ENCODE measurements around the gene WDFY2.
"Not testable (repeated sequence)": the region's sequence is repeated elsewhere in the genome, so short reads cannot be mapped to it uniquely, and the experiment has no call there.

WDFY2 gene

GRCh38 chr13:51632591-51633362 is 48.5 kb downstream of the WDFY2 start:
- DNase-seq (ENCODE audit: low read depth, low spot score) = no peak

DNA sequence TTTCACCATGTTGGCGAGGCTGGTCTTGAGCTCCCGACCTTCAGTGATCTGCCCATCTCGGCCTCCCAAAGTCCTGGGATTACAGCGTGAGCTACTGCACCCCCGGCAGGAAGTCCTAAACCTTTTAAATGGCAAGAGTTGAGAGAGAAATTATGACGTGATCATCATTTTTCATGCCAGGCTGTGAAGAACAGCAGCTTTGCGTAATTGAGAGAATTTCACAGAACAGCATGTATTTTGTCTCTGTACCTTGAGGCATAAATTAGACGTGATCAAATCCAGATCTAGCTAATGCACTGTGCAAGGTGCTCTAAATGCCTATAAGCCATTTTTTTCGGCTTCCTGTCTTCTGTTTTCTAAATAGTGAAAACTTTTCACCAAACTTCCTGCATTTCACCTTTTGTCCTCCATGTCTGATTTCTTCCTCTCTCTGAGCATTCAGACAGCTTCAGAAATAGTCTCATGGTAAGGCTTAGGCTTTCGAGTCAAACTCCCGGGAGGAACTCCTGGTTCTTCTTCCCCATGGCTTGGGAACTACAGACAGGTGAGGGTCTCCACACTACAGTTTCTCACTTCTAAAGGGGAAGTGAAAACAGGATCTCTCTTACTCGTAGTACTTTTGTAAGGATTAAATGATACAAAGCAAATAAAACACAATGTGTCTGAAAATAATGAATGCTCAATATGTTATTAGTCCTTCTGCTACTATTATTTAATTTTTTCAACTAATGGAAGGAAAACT is 51.0 kb downstream of the WDFY2 start:
- no peak for DNase-seq (ENCODE audit: low read depth, low spot score)

DNA sequence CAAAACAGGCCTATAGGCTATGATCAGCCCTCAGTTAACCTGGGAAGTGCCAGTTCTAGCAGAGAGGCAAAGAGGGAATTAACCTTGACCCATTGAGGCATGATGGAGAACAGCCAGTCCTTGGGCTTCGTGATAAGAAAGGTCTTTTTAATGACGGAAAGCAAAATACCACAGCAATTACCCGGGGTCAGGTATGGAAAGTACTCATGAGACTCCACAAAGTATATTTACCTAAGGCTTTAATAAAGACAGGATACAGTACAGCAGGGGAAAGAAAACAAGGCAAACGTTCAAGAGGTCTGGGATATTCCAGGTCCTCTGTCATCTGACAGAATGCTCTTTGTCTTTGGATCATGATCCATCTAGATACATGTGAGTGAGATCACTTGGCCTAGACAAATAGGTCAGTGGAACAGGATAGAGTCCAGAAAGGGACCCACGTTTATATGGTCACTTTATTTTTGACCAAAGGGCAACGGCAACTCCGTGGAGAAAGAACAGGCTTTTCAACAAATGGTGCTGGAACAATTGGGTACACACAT is 52.2 kb downstream of the WDFY2 start:
- DNase-seq (ENCODE audit: low read depth, low spot score) = no peak

- DNase-seq (ENCODE audit: low read depth, low spot score) = no peak
These were observed 53.6 kb downstream of the WDFY2 start for GRCh38 chr13:51637852-51638215.

DNA sequence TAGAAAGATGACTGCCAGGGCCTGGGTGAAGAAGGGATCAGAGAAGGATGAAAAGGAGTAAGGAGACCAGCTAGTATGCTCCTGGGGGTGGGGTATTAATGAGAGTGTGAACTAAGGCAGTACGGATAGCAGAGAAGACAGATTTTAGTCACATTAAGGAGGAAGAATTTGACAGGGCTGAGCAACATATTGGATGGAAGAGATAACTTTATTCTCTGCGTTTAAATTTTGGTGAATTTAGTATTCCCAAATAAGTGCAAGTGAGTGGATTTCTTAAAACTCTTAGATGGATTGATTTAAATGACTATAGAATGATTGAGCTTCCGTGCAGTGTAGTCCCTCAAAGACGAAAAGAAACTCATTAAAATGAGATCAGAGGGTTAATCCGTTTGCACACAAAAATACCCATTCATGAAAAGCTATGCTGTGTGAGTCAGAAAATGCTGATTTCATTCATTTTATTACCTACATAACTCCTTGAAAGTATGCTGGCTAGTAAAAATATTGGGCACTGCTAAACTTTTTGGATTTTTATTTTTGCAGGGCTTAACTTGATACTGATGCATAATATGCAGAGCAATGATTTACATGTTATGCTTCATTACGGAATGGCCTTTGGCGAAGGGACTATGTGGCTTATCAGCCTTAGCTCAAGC is 54.1 kb downstream of the WDFY2 start:
- no peak for DNase-seq (ENCODE audit: low read depth, low spot score)

DNA sequence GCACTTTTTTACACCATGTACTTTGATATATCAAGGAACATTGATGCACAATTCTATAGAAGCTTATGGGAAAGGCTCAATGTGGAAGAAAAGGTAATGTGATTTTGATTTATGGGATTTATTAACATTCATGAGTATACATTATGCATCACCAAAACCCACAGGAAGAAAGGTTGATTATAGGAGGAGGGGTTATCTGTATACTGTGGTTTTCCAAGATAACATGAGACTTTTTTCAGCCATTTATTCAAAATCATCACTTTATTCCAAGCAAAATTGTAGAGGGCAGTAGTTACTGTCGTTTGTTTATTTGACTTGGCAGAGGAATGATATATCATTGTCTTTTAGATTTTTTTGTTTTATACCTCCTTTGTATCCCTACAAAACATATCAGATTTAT is 54.9 kb downstream of the WDFY2 start:
- no peak for DNase-seq (ENCODE audit: low read depth, low spot score)

- DNase-seq (ENCODE audit: low read depth, low spot score) = not testable (repeated sequence)
These were observed 56.4 kb downstream of the WDFY2 start for GRCh38 chr13:51640696-51641095.

GRCh38 chr13:51643105-51643881 is 59.0 kb downstream of the WDFY2 start:
- DNase-seq (ENCODE audit: low read depth, low spot score) = no peak

DNA sequence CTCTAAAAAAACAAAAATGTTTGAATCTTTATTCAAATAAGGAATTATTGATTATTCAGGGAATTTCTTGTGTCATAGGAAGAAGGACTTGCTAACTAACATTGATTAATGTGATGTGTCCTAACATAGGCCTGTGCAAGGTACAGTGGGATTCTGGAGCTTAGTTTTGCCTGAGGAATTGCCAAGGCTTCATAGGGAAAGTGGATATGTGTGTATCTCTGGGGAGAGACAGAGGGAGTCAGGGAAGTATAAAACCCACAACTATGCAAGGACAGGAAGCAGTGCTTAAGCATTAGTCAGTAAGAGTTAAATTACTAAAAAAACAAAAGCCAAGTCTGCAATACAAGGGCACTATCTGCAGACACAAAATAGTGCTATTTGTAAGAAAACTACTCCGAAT is 59.6 kb downstream of the WDFY2 start:
- DNase-seq (ENCODE audit: low read depth, low spot score) = peak; percentile 66

DNA sequence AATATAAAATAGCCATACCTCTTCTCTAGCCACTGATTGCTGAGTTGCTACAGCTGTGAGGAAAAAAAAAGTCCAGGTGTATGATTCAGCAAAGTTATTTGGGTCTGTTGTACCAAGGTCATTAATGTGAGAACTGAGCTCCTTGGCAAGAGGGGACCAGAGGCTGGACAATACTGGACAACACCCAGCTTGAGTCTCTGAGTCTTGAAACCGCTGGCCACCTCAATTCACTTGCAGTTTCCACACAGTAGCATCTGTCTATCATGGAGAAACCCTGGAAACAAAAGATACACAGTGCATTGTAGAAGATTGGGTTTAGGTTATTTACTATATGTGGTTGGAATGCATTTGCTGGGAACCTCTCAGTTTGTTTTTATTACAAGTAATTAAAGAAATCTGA is 60.4 kb downstream of the WDFY2 start:
- DNase-seq (ENCODE audit: low read depth, low spot score) = no peak

- DNase-seq (ENCODE audit: low read depth, low spot score) = no peak
These were observed 60.9 kb downstream of the WDFY2 start for GRCh38 chr13:51645154-51645650.

- DNase-seq (ENCODE audit: low read depth, low spot score) = no peak
These were observed 61.8 kb downstream of the WDFY2 start for GRCh38 chr13:51645761-51646670.

GRCh38 chr13:51647067-51647466 is 62.8 kb downstream of the WDFY2 start:
- DNase-seq (ENCODE audit: low read depth, low spot score) = no peak

- not testable (repeated sequence) for DNase-seq (ENCODE audit: low read depth, low spot score)
These were observed 67.9 kb downstream of the WDFY2 start for GRCh38 chr13:51652193-51652592.

DNA sequence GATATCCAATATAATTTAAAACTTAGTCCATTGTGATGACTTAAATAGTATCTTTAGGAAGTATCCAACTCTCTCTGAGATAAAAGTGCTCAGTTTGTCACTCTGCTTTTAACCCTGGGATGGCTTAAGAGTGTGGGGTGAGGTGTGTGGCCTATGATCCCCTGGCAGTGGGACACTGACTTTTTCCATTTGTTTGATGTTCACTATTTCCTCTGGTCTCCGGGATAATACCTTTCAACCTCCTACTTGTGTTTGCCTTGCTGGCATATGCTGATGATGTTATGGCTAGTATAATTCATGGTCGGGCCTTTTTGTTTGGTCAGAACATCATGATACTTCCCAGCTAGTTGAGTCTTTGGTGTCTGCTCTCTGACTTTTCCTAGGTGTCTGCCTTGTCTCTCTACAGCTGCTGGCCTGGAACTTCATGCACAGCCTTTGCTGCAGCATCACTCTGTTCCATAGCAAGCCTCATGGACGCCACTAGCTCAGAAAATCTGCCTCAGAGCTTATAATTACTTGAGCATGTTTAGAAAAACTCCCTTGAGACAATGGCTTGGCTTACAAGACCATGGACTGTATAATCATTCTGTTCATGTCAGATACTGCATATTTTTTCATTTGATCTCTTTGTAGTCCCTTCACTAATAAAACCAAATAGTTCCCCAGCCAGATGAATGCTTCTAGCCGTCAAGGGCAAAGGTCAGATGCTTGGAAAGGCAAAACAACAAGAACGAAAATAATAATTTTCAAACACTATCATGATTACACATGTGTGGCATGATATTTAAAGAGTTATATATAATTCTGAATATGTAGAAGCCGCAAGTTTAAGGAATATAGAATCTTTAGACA is 75.2 kb downstream of the WDFY2 start:
- DNase-seq (ENCODE audit: low read depth, low spot score) = no peak

- no peak for DNase-seq (ENCODE audit: low read depth, low spot score)
These were observed 76.6 kb downstream of the WDFY2 start for GRCh38 chr13:51660813-51661212.

DNA sequence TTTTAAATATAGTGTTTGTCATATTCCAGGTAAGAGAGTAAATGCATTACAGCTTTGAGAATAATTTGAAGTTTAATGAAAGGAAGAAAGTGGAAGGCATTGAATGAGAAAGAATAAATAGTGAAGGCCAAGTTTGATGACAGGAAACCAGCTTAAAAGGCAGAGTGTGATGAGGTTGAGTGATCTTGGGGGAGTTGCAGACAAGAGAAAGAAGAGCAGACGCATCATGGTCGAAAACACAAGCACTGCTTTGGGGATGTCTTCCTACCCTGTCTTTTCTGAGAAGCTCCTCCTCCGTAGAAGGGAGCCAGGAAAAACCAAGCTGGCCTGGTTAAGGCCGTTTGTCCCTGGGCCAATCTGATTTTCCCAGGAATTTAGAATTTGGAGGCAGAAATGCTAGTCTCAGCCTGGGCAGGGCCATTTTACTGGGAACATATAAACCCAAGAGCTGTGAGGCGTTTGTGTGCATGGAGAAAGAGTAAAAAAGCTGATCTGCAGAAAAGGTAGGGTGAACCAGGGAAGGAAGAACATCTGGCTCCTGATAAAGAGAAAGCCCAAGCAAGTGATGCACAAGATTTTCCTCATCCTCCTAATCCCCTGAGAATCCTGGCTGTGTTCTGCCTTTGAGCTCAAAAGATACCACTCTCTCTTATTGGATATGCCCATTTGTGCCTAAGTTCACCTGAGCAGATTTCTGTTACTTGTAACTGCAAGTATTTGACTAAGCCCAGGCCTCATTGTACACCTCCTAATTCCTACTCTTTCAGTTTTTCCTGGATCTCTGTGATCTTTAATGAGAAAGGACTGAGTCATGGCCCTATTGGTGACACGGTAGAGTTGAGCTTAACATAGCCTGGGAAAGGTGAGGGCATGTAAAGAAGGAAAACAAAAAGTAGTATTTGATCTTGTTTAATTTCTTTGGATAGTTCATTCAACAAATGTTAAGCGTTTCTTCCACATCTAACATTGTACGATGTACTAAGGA is 80.0 kb downstream of the WDFY2 start:
- DNase-seq (ENCODE audit: low read depth, low spot score) = no peak

- no peak for DNase-seq (ENCODE audit: low read depth, low spot score)
These were observed 81.2 kb downstream of the WDFY2 start for GRCh38 chr13:51665456-51665855.

Measured in brain pericyte (primary cell).